ENCODE measurements around the gene SLC66A2.

DNA sequence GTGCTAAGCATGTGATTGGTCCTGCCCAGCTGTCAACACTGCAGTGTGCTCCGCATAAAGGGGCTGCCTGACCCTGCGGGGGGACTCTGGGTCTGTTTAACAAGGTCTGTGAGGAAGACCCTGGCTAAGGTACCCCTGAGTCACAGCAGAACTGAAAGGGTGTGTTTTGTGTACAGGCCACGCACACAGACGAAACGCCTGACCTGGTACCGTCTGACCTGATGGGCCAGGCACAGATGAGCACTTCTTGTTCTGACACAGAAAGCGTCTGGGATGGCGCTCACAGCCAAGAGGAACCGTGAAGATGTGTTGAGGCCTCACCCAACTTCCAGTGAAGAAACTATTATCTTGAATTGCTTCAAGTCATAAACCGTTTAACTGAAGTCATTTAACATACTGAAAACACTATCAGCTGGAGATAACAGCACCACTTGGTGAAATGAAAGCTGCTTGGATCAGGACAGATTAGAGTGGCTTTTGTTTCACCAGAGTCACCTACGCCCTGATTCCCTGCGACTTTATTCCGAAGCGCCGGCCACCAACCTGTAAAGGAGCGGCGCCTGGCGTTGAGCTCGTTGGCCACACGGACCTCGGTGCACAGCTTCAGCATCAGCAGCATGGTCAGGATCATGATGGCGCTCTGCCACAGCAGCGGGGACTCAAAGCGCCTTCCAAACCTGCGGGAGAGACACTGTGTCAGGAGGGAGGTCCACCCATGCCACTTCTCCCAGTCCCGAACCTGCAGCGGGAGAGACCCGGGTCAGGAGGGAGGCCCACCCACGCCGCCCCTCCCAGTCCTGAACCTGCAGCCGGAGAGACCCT, 8.5 kb downstream of the SLC66A2 start:
- TF ChIP-seq CTCF (IDR thresholded peaks at IDR 0.05) (no peak), EZH2 (IDR thresholded peaks at IDR 0.05) (no peak), EZH2phosphoT487 (IDR thresholded peaks at IDR 0.05) (no peak)
